HCT116 (cell line): ENCODE results near the gene CHTF8. TPM values are rescaled to one million over a fixed set of nuclear protein-coding genes. Genes with fewer than 3 reads are reported as not detected.

Source experiments
- ATAC-seq: fragments of 200-7000 bp; cut with Tn5 transposase; 2 replicates; pipeline ENCODE4 v1.9.1; 2020; ENCODE audit warnings: mild to moderate bottlenecking, moderate library complexity
- BruUV-seq: library from RNA; stranded (reverse); fragments of 400-500 nt; replicated peaks from 2 replicates; lab custom pipeline; 2021; lab: Mats Ljungman, UMichigan
- CTCF ChIA-PET: fragments of 300-600 bp; sonication (Branson Sonifier 250); formaldehyde crosslinking; loops from one replicate; lab custom pipeline; 2021; ENCODE audit warnings: antibody characterized with exemption; lab: Charles Lee
- POLR2A ChIA-PET: fragments of 300-600, 350-600 bp; sonication (Branson Sonifier 250); formaldehyde crosslinking; loops from one replicate; lab custom pipeline; 2021; ENCODE audit warnings: antibody characterized with exemption; lab: Charles Lee
- RAD21 ChIA-PET, 2 experiments: fragments of 300-600 bp; sonication (Branson Sonifier 250); formaldehyde crosslinking; loops; one replicate each; lab custom pipeline; 2023; ENCODE audit warnings: low total read pairs in 2 of 2; ENCODE audit not compliant: uncharacterized antibody in 2 of 2, unreplicated experiment in 2 of 2, low non-redundant PET in 1 of 2; lab: Charles Lee
- DNase-seq: peaks from one replicate; pipeline ENCODE4 v3.0.0-alpha.2; 2010; ENCODE audit warnings: low read depth, low spot score
- H2AFZ ChIP-seq: fragments of 200-600 bp; shearing (Covaris generic), sonication (generic); 2 replicates; pipeline ENCODE4 v1.6.1; 2017; ENCODE audit warnings: low read depth, mixed run types, mixed read lengths, antibody characterized with exemption, low read length; ENCODE audit not compliant: poor library complexity, severe bottlenecking
- H3K27ac ChIP-seq: 2 replicates; pipeline ENCODE4 v1.5.1; 2012; ENCODE audit warnings: low read depth, low read length
- H3K27me3 ChIP-seq: fragments of 200-600 bp; sonication (generic); 2 replicates; pipeline ENCODE4 v1.6.1; 2016; ENCODE audit warnings: mixed run types, low read length, mixed read lengths; ENCODE audit not compliant: insufficient read depth
- H3K36me3 ChIP-seq, 2 experiments: fragments of 200-500 bp in 1 of 2; fragments of 200-600 bp in 1 of 2; sonication (Bioruptor generic) in 1 of 2; sonication (generic) in 1 of 2; 2 replicates each; pipeline versions ENCODE4 v1.5.1 to v1.6.1; 2014 to 2016; ENCODE audit warnings: low read length in 2 of 2, inconsistent platforms in 1 of 2, mixed read lengths in 1 of 2, mixed run types in 1 of 2; ENCODE audit not compliant: insufficient read depth in 2 of 2, control insufficient read depth in 1 of 2
- H3K4me1 ChIP-seq, 2 experiments: fragments of 200-600 bp in 1 of 2; sonication (generic) in 1 of 2; 2 replicates each; pipeline versions ENCODE4 v1.5.1 to v1.6.1; 2012 to 2017; ENCODE audit warnings: low read length in 2 of 2, inconsistent platforms in 1 of 2, mild to moderate bottlenecking in 1 of 2, mixed read lengths in 1 of 2, mixed run types in 1 of 2, moderate library complexity in 1 of 2; ENCODE audit not compliant: insufficient read depth in 2 of 2, control insufficient read depth in 1 of 2
- H3K4me2 ChIP-seq: fragments of 200-600 bp; sonication (generic); 2 replicates; pipeline ENCODE4 v1.6.1; 2017; ENCODE audit warnings: mixed run types, low read length, mixed read lengths
- H3K4me3 ChIP-seq, 2 experiments: fragments of 200-600 bp in 1 of 2; sonication (generic) in 1 of 2; replicated peaks in 1 of 2; 2 replicates each; pipeline ENCODE4 v1.5.1; 2011 to 2016; ENCODE audit warnings: low read length in 2 of 2, control low read depth in 1 of 2, low read depth in 1 of 2, mild to moderate bottlenecking in 1 of 2, mixed read lengths in 1 of 2, mixed run types in 1 of 2
- H3K79me2 ChIP-seq: fragments of 200-600 bp; sonication (generic); 2 replicates; pipeline ENCODE4 v1.6.1; 2017; ENCODE audit warnings: mild to moderate bottlenecking, mixed run types, low read length, moderate library complexity, mixed read lengths; ENCODE audit not compliant: insufficient read depth
- H3K9ac ChIP-seq: fragments of 200-600 bp; sonication (generic); 2 replicates; pipeline ENCODE4 v1.6.1; 2016; ENCODE audit warnings: low read length, mixed read lengths
- H3K9me2 ChIP-seq: fragments of 200-600 bp; sonication (generic), shearing (Covaris generic); 2 replicates; pipeline ENCODE4 v1.6.1; 2017; ENCODE audit warnings: mixed run types, mild to moderate bottlenecking, moderate library complexity; ENCODE audit not compliant: insufficient read depth
- H3K9me3 ChIP-seq, 2 experiments: fragments of 200-500 bp in 1 of 2; fragments of 200-600 bp in 1 of 2; sonication (Bioruptor generic) in 1 of 2; sonication (generic) in 1 of 2; 2 replicates each; pipeline ENCODE4 v1.6.1; 2014 to 2017; ENCODE audit warnings: low read length in 2 of 2, mixed read lengths in 2 of 2, inconsistent platforms in 1 of 2, low read depth in 1 of 2, mild to moderate bottlenecking in 1 of 2, mixed run types in 1 of 2, moderate library complexity in 1 of 2; ENCODE audit not compliant: control insufficient read depth in 1 of 2, insufficient read depth in 1 of 2
- H4K20me1 ChIP-seq: fragments of 200-600 bp; sonication (generic), shearing (Covaris generic); 2 replicates; pipeline ENCODE4 v1.6.1; 2017; ENCODE audit warnings: mixed run types, mild to moderate bottlenecking, moderate library complexity; ENCODE audit not compliant: insufficient read depth
- POLR2AphosphoS5 ChIP-seq: IDR thresholded peaks from 2 replicates; pipeline ENCODE4 v1.6.1; 2011; ENCODE audit warnings: mild to moderate bottlenecking, low read depth, low read length, moderate library complexity
- RAD21 ChIP-seq: IDR thresholded peaks from 2 replicates; pipeline ENCODE4 v1.6.1; 2012; ENCODE audit warnings: low read depth, mild to moderate bottlenecking
- intact Hi-C: fragments of 100-400 bp; cut with micrococcal nuclease; formaldehyde crosslinking; loops from 2 replicates; pipeline ENCODE4 v1.10.0; 2022
- total RNA-seq: library from RNA; stranded (reverse); gene quantifications from one replicate; pipeline ENCODE4 v1.2.1, GENCODE V29; 2021; ENCODE audit not compliant: unreplicated experiment
- TF ChIP-seq, protein P1 (sequence below): IDR thresholded peaks from 2 replicates; pipeline ENCODE4 v1.6.1; 2011; ENCODE audit warnings: mild to moderate bottlenecking, low read length, moderate library complexity; ENCODE audit not compliant: insufficient replicate concordance; ENCODE audit errors: extremely low read depth
- TF ChIP-seq, protein P2 (sequence below), 3 experiments: fragments of 200-600 bp in 1 of 3; sonication (generic) in 1 of 3; IDR thresholded peaks in 2 of 3; conservative IDR thresholded peaks in 1 of 3; 2 replicates each; pipeline ENCODE4 v1.5.1; 2012 to 2017; ENCODE audit warnings: low read depth in 2 of 3, low read length in 2 of 3, antibody characterized with exemption in 1 of 3, borderline replicate concordance in 1 of 3, control low read depth in 1 of 3, mild to moderate bottlenecking in 1 of 3, mixed read lengths in 1 of 3, mixed run types in 1 of 3, moderate library complexity in 1 of 3; ENCODE audit not compliant: insufficient read depth in 1 of 3

The CHTF8 gene
- total RNA-seq, 1 experiment from 2014 or later = 184 TPM

DNA sequence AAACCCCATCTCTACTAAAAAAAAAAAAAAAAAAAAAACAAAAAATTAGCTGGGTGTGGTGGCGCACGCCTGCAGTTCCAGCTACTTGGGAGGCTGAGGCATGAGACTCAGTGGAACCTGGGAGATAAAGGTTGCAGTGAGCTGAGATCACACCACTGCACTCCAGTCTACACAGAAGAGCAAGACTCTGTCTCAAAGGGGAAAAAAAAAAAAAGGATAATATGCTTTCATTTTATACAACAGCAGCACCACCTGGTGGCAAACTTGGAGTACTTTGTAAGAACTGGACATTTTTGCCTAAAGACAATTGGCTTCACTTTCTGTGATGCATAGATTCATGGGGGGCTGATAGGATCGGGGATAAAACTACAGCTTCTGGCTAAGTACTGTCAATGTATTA lies 8.5 kb downstream of the CHTF8 start:
- H3K9me2 ChIP-seq = no peaks in the 10 kb centered on the region
- TF ChIP-seq, protein P1, sequence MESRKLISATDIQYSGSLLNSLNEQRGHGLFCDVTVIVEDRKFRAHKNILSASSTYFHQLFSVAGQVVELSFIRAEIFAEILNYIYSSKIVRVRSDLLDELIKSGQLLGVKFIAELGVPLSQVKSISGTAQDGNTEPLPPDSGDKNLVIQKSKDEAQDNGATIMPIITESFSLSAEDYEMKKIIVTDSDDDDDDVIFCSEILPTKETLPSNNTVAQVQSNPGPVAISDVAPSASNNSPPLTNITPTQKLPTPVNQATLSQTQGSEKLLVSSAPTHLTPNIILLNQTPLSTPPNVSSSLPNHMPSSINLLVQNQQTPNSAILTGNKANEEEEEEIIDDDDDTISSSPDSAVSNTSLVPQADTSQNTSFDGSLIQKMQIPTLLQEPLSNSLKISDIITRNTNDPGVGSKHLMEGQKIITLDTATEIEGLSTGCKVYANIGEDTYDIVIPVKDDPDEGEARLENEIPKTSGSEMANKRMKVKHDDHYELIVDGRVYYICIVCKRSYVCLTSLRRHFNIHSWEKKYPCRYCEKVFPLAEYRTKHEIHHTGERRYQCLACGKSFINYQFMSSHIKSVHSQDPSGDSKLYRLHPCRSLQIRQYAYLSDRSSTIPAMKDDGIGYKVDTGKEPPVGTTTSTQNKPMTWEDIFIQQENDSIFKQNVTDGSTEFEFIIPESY = no peak
- TF ChIP-seq POLR2AphosphoS5 = peak; percentile 34; the same call in 1 of the 2 replicates
- peak; percentile 86 for TF ChIP-seq RAD21
- TF ChIP-seq, protein P2, sequence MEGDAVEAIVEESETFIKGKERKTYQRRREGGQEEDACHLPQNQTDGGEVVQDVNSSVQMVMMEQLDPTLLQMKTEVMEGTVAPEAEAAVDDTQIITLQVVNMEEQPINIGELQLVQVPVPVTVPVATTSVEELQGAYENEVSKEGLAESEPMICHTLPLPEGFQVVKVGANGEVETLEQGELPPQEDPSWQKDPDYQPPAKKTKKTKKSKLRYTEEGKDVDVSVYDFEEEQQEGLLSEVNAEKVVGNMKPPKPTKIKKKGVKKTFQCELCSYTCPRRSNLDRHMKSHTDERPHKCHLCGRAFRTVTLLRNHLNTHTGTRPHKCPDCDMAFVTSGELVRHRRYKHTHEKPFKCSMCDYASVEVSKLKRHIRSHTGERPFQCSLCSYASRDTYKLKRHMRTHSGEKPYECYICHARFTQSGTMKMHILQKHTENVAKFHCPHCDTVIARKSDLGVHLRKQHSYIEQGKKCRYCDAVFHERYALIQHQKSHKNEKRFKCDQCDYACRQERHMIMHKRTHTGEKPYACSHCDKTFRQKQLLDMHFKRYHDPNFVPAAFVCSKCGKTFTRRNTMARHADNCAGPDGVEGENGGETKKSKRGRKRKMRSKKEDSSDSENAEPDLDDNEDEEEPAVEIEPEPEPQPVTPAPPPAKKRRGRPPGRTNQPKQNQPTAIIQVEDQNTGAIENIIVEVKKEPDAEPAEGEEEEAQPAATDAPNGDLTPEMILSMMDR (IDR thresholded peaks at IDR 0.05 in 2 of 3, conservative IDR thresholded peaks at IDR 0.05 in 1 of 3; ENCODE audit: borderline replicate concordance in 1 of 3, insufficient read depth in 1 of 3, low read depth in 2 of 3, low read length in 2 of 3) = peak; percentile 56 to 72 (median 62); a peak in 5 of 6 replicates
- peak; percentile 45 for ATAC-seq
- no TSS peak for BruUV-seq
- no peak overlapping the region for H3K4me3 ChIP-seq
- CTCF ChIA-PET = interaction anchor here (0.7 to 3.1 kb wide), 10 partner anchors 11 to 533 kb away, joined by 3 to 17 read pairs (median 4); partner anchors contain the start of gene HAS3
- POLR2A ChIA-PET = interaction anchor here (0.6 to 1.1 kb wide), 3 partner anchors 11 to 1322 kb away, joined by 3 to 4 read pairs (median 4); no protein-coding TSS in a partner anchor
- intact Hi-C loops = loop anchor here (1.0 to 10.0 kb wide), 7 partner anchors 127 to 599 kb away; no protein-coding TSS in a partner anchor
- no peak overlapping the region for H2AFZ ChIP-seq
- peaks cover 0 to 10% of the 10 kb centered on the region in 2 experiments; a peak in 2 of 4 replicates for H3K4me1 ChIP-seq
- no peak overlapping the region for H3K27ac ChIP-seq
- RAD21 ChIA-PET = interaction anchor here (0.8 to 1.8 kb wide), 5 partner anchors 12 to 276 kb away, joined by 3 to 10 read pairs (median 3); partner anchors contain the start of gene HAS3 (in 1 of the 2)
- peaks cover 14 to 29% of the 10 kb centered on the region in 2 experiments for H3K36me3 ChIP-seq
- no peak overlapping the region for H3K9ac ChIP-seq
- no peak for DNase-seq
- H3K27me3 ChIP-seq = no peaks in the 10 kb centered on the region
- no peaks in the 10 kb centered on the region for H3K9me3 ChIP-seq
- H4K20me1 ChIP-seq = no peaks in the 10 kb centered on the region; the same call in 1 of the 2 replicates
- peaks cover 81% of the 10 kb centered on the region for H3K79me2 ChIP-seq
- no peak overlapping the region for H3K4me2 ChIP-seq
